SH-SY5Y (cell line): ENCODE results near the gene FOXS1.

Experiments
- GATA2 ChIP-seq: IDR thresholded peaks from 2 replicates; pipeline ENCODE4 v1.6.1; 2011; ENCODE audit warnings: mild to moderate bottlenecking, low read depth, low read length
- GATA3 ChIP-seq: IDR thresholded peaks from 2 replicates; pipeline ENCODE4 v1.6.1; 2011; ENCODE audit warnings: low read depth, mild to moderate bottlenecking, low read length, moderate library complexity

- TF ChIP-seq GATA2 (no peak), GATA3 (no peak)
These were observed 31.8 kb downstream of the FOXS1 start for GRCh38 chr20:31813611-31814010.
